Stimulated activated CD4-positive, alpha-beta T cell treated with anti-CD3 and anti-CD28 coated beads, Interleukin-12 subunit alpha, Interleukin-12 subunit beta, amount 100 ng/mL, for 48 hours (primary cell): Measurements from ENCODE around the gene APPBP2.
A peak's percentile ranks its signal among the peaks of the same experiment; 100 is the strongest.
"Not testable (repeated sequence)": the region's sequence is repeated elsewhere in the genome, so short reads cannot be mapped to it uniquely, and the experiment has no call there.

Experiments
- DNase-seq, 3 donors: peaks; one replicate each; pipeline ENCODE4 v3.0.0-alpha.2; 2020; ENCODE audit warnings: low read depth in 2 of 3, low spot score in 1 of 3

Gene APPBP2

GRCh38 chr17:60525685-60526514, at the start of gene APPBP2:
Gene APPBP2, minus strand, starts transcription at chr17:60526242. Its CDS starts 311 bp downstream, at chr17:60525931.
- DNase-seq = peak; percentile 44 to 62 (median 55)

- no peak for DNase-seq
These were observed 47.4 kb upstream of the APPBP2 start for GRCh38 chr17:60573236-60574051.

- no peak for DNase-seq
These were observed 39.2 kb upstream of the APPBP2 start for GRCh38 chr17:60565233-60565632.

- no peak for DNase-seq
These were observed 37.7 kb upstream of the APPBP2 start for GRCh38 chr17:60563743-60564142.

GRCh38 chr17:60562421-60562820, 36.4 kb upstream of the APPBP2 start:
- DNase-seq = no peak

GRCh38 chr17:60560860-60561257, 34.8 kb upstream of the APPBP2 start:
- DNase-seq = no peak

GRCh38 chr17:60559995-60560859, 34.2 kb upstream of the APPBP2 start:
- no peak for DNase-seq

GRCh38 chr17:60559659-60559994, 33.6 kb upstream of the APPBP2 start:
- no peak for DNase-seq

GRCh38 chr17:60557805-60558204, 31.8 kb upstream of the APPBP2 start:
- no peak for DNase-seq

- DNase-seq = no peak
These were observed 29.7 kb upstream of the APPBP2 start for GRCh38 chr17:60555786-60556185.

GRCh38 chr17:60554377-60554788, 28.3 kb upstream of the APPBP2 start:
- DNase-seq = no peak

- not testable (repeated sequence) for DNase-seq
These were observed 26.2 kb upstream of the APPBP2 start for GRCh38 chr17:60552255-60552654.

GRCh38 chr17:60548990-60549389, 22.9 kb upstream of the APPBP2 start:
- DNase-seq = no peak

- DNase-seq = no peak
These were observed 19.6 kb upstream of the APPBP2 start for GRCh38 chr17:60545465-60546191.

GRCh38 chr17:60542071-60542470, 16.0 kb upstream of the APPBP2 start:
- DNase-seq = no peak

- no peak for DNase-seq
These were observed 14.4 kb upstream of the APPBP2 start for GRCh38 chr17:60540460-60540859.

GRCh38 chr17:60539807-60540206, 13.8 kb upstream of the APPBP2 start:
- no peak for DNase-seq

- no peak for DNase-seq
These were observed 12.7 kb upstream of the APPBP2 start for GRCh38 chr17:60538726-60539125.

GRCh38 chr17:60535382-60536279, 9.6 kb upstream of the APPBP2 start:
- no peak for DNase-seq
